ENCODE results near the gene WDFY3.
"Not testable (repeated sequence)": the region's sequence is repeated elsewhere in the genome, so short reads cannot be mapped to it uniquely, and the experiment has no call there.

Gene WDFY3

DNA sequence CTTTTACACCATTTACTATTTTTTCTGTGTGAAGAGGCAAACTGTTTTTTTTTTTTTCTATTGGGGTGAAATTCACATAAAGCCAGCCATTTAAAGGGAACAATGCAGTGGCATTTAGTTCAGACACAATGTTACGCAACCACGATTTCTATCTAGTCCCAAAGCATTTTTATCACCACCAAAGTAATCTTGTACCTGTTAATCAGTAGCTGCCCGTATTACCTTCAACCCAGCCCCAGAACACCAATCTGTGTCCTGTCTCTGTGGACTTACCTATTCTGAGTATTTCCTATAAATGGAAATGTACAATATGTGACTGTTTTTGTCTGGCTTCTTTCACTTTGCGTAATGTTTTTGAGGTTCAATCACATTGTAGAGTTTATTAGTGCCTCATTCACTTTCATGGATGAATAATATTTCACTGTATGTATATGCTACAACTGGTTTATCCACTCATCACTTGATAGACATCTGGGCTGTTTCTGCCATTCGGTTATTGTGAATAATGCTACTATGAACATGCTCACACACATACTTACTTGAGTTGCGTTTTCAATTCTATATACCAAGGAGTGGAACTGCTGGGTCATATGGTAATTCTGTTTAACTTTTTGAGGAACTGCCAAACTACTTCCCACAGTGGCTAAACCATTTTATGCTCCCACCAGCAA, 267.4 kb downstream of the WDFY3 start:
- no peak for DNase-seq

DNA sequence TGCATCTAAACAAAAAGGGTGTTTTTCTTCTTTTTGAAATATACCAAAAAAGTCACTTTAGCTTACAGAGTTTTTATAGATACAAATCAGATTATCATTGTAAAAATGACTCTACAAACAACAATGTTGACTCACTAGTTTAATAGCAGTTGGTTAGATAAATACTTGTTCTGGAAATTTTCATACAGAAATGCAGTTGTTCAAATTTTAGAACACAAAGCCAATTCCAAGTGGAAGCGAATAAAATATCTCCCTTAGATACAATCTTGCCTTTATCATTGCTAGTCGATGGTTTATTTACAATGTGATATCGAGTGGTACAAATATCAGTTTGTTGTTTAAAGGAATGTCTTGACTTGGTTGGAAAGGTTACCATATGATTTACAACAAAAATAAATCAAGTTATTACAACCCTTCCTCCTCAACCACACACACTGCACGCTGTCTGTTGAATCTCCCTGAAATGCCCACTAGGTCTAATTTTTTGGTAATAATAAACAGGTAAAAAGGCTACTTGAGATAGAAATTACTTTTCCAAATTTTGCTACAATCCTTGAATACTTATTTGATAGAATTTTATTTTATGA, 268.8 kb downstream of the WDFY3 start:
- DNase-seq, result no peak

GRCh38 chr4:84697159-84697558, 269.3 kb downstream of the WDFY3 start:
- no peak for DNase-seq

DNA sequence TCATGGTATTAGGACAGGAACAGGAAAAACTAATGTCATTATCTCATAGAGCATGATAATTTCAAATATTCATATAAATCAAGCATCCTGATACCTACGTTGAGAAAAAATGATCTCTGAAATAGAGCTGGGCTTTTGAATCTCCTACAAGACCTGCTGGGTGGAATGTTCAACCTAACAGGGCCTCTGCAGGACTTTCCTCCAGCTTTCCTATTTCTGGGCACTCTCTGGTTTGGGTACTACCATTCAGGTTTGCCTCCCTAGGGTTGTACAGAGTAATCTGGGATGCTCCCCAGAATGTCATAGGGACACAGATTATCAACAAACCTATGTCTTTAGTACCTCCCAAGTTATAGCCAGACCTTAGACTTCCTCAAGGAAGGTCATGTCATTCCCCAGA, 274.7 kb downstream of the WDFY3 start:
- DNase-seq, result no peak

DNA sequence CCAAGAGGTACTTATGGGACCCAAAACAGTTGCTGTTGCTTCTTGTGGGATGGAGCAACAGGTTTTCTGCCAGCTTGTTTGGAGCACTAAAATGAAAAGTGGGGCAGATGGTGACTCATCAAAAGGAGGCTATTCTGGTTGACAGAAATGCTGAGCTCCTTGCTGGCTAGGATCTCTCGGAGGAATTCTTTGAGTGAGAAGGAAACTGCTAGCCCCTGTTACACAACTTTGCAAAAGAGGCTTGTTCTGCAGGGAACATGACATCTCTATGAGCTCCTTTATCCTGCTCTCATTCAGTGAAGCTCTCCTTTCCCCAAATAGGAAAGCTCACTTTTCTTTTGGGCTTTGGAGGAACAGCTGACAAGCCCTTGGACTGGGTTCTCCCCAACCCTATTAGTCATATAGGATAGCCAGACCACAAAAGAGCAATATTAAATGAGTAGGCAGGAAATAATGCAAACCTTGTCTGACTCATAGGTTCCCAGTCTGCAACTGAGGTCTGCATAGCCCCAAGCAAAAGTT, 275.3 kb downstream of the WDFY3 start:
- DNase-seq, result no peak

- no peak for DNase-seq
These were observed 276.0 kb downstream of the WDFY3 start for GRCh38 chr4:84690481-84690880.

DNA sequence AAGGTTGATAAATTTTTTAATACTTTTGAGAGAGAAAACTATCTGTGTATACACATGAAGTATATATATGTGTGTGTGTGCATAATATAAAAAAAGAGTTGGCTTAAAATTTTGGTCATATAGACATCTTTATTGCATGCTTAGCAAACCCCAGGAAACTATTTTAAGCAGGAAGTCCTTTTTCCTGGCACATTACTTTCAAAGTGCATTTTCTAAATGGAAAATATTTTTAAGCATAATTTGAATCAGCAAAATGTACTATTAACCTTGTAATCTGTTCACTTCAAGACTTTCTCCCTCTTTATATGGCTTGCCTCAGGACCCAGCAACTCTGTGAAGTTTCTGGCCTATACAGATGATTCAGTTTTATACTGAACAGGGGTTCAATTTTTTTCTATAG, 277.3 kb downstream of the WDFY3 start:
- no peak for DNase-seq

DNA sequence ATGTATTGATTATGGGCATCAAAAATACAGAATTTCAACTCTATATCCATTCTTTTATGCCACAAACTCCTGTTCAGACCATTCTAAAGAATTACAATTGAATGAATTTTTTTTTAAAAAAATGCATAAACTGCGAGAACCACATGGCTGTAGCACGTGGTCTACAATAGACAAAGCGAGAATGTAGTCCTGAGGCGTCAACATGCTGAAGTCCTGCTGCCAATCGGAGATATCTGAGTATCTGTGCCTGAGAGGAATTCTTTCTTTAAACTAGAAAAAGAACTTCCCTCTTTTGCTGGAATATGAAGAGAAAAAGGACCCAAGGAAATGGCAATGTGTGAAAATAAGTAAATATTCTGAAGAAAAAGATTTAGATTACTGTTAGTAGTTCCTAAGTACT, 277.9 kb downstream of the WDFY3 start:
- no peak for DNase-seq

GRCh38 chr4:84685105-84685504, 281.4 kb downstream of the WDFY3 start:
- DNase-seq, result no peak

- no peak for DNase-seq
These were observed 282.1 kb downstream of the WDFY3 start for GRCh38 chr4:84684361-84684760.

- no peak for DNase-seq
These were observed 283.2 kb downstream of the WDFY3 start for GRCh38 chr4:84683064-84683850.

DNA sequence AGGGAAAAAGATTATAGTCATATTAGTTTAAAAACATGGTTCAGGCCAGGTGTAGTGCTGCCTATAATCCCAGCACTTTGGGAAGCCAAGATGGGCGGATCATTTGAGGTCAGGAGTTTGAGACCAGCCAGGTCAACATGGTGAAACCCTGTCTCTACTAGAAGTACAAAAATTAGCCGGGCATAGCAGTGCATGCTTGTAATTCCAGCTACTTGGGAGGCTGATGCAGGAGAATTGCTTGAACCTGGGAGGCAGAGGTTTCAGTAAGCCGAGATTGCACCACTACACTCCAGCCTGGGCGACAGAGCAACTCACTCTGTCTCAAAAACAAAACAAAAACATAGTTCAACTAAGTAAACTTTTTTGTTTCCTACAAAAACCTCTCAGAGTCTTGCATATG, 283.8 kb downstream of the WDFY3 start:
- DNase-seq, result not testable (repeated sequence)

- peak; percentile 7 for DNase-seq
These were observed 284.8 kb downstream of the WDFY3 start for GRCh38 chr4:84681486-84682274.

DNA sequence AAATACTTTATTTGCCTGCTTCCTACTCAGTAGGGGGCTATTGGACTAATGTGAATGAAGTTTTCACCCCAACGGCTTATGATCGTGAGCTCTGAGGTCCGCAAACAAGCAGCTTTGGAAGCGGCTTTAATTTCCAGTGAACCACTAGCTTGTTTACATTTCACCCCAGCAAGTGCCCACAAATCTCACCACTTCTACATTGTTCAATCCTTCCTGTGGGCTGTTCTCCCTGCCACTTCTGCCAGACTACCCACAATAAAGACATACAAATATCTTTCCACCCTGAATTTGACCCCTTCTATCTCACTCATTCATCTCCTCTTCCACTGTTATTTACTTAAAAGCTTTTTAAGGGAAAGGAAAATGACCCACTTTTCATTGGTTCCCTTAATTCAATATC, 285.5 kb downstream of the WDFY3 start:
- no peak for DNase-seq

GRCh38 chr4:84678976-84679744, 287.3 kb downstream of the WDFY3 start:
- no peak for DNase-seq

DNA sequence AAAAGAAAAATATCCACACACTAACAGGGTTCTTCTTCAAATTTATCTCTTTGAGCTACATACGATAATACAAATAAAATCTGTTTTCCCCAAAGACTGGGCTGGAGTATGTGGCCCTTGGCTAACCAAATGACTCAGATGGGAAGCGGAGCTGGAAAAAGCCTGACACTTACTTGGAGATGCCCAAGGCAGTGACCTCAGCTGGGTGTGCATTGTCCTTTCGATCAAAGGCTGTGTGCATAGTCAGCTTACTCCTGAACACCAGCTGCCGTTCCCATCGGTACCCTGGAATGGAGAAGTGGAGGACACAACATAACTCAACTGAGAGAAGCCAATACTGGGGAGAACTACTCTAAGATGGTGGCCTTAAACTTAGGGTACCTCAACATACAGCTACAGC, 288.5 kb downstream of the WDFY3 start:
- DNase-seq, result no peak

DNA sequence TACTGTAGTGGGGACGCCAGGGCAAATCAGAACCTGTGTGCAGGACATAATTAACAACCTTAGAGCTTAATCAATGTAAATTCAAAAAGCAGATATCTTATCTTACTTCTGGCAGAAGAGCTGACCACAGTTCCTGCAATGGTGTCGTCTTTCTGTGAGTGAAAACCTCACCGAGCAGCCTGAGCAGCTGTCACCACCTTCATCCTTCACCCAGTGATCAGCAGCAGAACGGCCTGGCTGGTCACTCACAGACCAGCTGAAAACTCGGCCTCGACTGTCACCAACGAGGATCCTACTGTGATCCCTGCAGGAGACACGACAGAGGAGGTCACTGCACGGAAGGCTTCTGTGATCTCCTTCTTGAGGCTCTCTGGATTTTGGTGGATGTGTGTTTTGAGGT, 289.4 kb downstream of the WDFY3 start:
- no peak for DNase-seq

DNA sequence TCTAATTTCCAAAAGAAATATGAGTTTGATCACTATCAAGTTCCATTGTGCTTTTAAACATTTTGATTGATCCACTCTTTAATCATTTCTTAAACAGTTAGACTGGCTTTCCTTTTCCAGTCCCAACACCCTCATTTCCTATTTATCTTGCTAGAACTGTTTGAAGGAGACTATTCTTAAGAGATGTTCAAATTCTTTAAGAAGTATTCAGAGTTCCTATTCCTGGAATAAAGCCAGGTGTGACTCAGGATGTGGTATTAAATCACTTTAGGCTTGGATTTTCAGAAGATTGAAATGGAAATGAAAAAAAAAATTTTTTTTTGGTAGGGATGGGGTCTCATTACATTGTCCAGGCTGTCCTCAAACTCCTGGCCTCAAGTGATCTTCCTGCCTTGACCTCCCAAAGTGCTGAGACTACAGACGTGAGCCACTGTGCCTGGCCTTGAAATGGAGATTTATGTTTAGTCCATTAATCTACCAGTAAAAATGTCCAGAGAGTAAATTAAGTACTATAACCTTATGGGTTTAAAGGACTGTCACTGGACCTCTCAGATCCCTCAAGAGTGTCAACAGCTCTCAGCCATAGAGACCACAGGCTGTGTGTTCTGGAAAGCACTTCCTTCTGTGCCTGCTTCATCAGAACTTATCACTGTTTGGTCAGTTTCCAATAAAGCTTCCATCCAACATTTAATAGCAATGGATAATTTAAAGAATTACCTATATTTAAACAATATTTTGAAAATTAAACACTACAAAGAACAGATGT, 292.8 kb downstream of the WDFY3 start:
- DNase-seq, result no peak

DNA sequence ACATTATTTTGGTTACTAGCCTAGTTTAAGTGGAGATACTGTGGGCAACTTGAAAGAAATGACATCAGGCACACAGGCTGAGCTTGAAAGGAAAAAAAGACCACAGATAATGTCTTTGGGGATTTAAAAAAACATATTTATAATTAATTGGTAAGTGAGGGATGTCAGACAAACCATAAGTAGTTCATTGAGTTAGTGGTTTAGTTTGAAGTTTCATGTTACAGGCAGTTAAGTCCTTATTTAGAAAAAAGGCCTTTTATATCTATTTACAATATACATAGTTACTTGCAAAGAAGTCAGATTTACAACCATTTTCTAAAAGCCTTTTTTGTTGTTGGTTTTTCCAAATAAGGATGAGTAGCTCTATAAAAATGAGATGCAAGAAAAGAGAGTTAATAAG, 294.3 kb downstream of the WDFY3 start:
- DNase-seq, result no peak

DNA sequence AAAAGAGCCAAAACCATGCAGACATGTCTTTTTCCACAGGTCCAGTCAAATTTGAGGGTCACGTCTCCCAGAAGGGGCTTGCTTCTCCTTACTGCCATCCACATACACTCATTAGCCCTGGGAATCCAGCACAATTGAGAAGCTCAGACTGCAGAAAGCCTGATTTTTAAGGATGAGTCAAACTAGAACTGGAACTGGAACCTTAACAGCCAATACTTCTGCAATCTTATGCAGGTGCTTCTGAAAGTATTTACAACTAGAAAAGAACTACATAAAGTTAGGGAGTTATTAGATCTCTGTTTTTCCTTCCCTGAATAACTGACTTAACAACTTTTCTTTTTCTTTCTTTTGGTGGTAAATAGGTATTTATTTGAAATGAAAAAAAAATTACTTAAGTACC, 297.3 kb downstream of the WDFY3 start:
- DNase-seq, result no peak

- no peak for DNase-seq
These were observed 300.1 kb downstream of the WDFY3 start for GRCh38 chr4:84666439-84666838.

GRCh38 chr4:84664767-84665166, 301.7 kb downstream of the WDFY3 start:
- DNase-seq, result not testable (repeated sequence)

Data from DMS53 (cell line).